HG03460 (cell line): ENCODE results near the gene FBXO3.

Experiments
- ATAC-seq: cut with Tn5 transposase; IDR thresholded peaks from one replicate; pipeline ENCODE4 v1.9.1; 2021; ENCODE audit not compliant: unreplicated experiment

The FBXO3 gene

GRCh38 chr11:33703234-33703633 is 71.1 kb downstream of the FBXO3 start:
- no peak for ATAC-seq

GRCh38 chr11:33701302-33702230 is 72.8 kb downstream of the FBXO3 start:
- no peak for ATAC-seq

GRCh38 chr11:33700502-33701271 is 73.6 kb downstream of the FBXO3 start, which contains the start of gene C11orf91:
Gene C11orf91, minus strand, starts transcription at chr11:33700826. Its CDS starts 86 bp downstream, at chr11:33700740.
- peak; percentile 90 for ATAC-seq

- no peak for ATAC-seq
These were observed 74.2 kb downstream of the FBXO3 start for GRCh38 chr11:33700063-33700501.

GRCh38 chr11:33699515-33700062 is 74.7 kb downstream of the FBXO3 start:
- no peak for ATAC-seq

- no peak for ATAC-seq
These were observed 75.4 kb downstream of the FBXO3 start for GRCh38 chr11:33698921-33699320.

GRCh38 chr11:33697997-33698396 is 76.3 kb downstream of the FBXO3 start:
- no peak for ATAC-seq

GRCh38 chr11:33696931-33697638 is 77.2 kb downstream of the FBXO3 start:
- no peak for ATAC-seq

- ATAC-seq, result no peak
These were observed 77.9 kb downstream of the FBXO3 start for GRCh38 chr11:33696411-33696810.

- ATAC-seq, result no peak
These were observed 79.2 kb downstream of the FBXO3 start for GRCh38 chr11:33695051-33695566.

- ATAC-seq, result no peak
These were observed 79.8 kb downstream of the FBXO3 start for GRCh38 chr11:33694346-33695050.

GRCh38 chr11:33692541-33692940 is 81.8 kb downstream of the FBXO3 start:
- no peak for ATAC-seq

- ATAC-seq, result no peak
These were observed 82.3 kb downstream of the FBXO3 start for GRCh38 chr11:33692013-33692504.

GRCh38 chr11:33691066-33691864 is 83.1 kb downstream of the FBXO3 start:
- ATAC-seq, result no peak
